CD4-positive, alpha-beta T cell treated with Interleukin-17A for 1 hour (primary cell): ENCODE results near the gene NSFL1C.
A peak's percentile ranks its signal among the peaks of the same experiment; 100 is the strongest.
"Not testable (repeated sequence)": the region's sequence is repeated elsewhere in the genome, so short reads cannot be mapped to it uniquely, and the experiment has no call there.

Source experiments
- DNase-seq: peaks from one replicate; pipeline ENCODE4 v3.0.0-alpha.2; 2020

Gene NSFL1C

GRCh38 chr20:1466211-1467081, at the start of gene NSFL1C:
Gene NSFL1C, minus strand, starts transcription at chr20:1466849. Its CDS starts 25 bp downstream, at chr20:1466824.
- DNase-seq: peak; percentile 97

GRCh38 chr20:1513801-1514200, 47.2 kb upstream of the NSFL1C start:
- no peak for DNase-seq

- DNase-seq: peak; percentile 37
These were observed 42.6 kb upstream of the NSFL1C start for GRCh38 chr20:1509237-1509636.

GRCh38 chr20:1508574-1508973, 41.9 kb upstream of the NSFL1C start:
- DNase-seq: no peak

GRCh38 chr20:1507276-1507675, 40.6 kb upstream of the NSFL1C start:
- no peak for DNase-seq

GRCh38 chr20:1505871-1506270, 39.2 kb upstream of the NSFL1C start:
- DNase-seq: no peak

- DNase-seq: no peak
These were observed 38.7 kb upstream of the NSFL1C start for GRCh38 chr20:1505361-1505760.

- peak; percentile 88 for DNase-seq
These were observed 37.0 kb upstream of the NSFL1C start for GRCh38 chr20:1503564-1504227.

GRCh38 chr20:1500496-1500895, 33.8 kb upstream of the NSFL1C start:
- no peak for DNase-seq

- DNase-seq: no peak
These were observed 33.1 kb upstream of the NSFL1C start for GRCh38 chr20:1499528-1500420.

- not testable (repeated sequence) for DNase-seq
These were observed 30.7 kb upstream of the NSFL1C start for GRCh38 chr20:1497371-1497770.

GRCh38 chr20:1496930-1497329, 30.3 kb upstream of the NSFL1C start:
- no peak for DNase-seq

- DNase-seq: no peak
These were observed 27.8 kb upstream of the NSFL1C start for GRCh38 chr20:1494436-1494835.

- no peak for DNase-seq
These were observed 26.9 kb upstream of the NSFL1C start for GRCh38 chr20:1493536-1493935.

GRCh38 chr20:1491860-1492642, 25.4 kb upstream of the NSFL1C start:
- DNase-seq: no peak

- no peak for DNase-seq
These were observed 24.7 kb upstream of the NSFL1C start, which contains the start of gene SIRPB2 for GRCh38 chr20:1491281-1491840. Gene SIRPB2, minus strand, starts transcription at chr20:1491420. Its CDS starts 61 bp downstream, at chr20:1491359.

GRCh38 chr20:1490643-1491195, 24.1 kb upstream of the NSFL1C start:
- no peak for DNase-seq

- no peak for DNase-seq
These were observed 23.3 kb upstream of the NSFL1C start for GRCh38 chr20:1489764-1490436.

- DNase-seq: no peak
These were observed 22.7 kb upstream of the NSFL1C start for GRCh38 chr20:1489325-1489724.

GRCh38 chr20:1486566-1486965, 19.9 kb upstream of the NSFL1C start:
- DNase-seq: no peak
